OCI-LY3 (cell line): ENCODE measurements around the gene PTPRD.

Experiments used
- H2AFZ ChIP-seq: fragments of 200-600, 300-600 bp; shearing (Covaris generic); 2 replicates; pipeline ENCODE4 v1.6.0; 2014; ENCODE audit warnings: antibody characterized with exemption, low read depth, low read length
- H3K27ac ChIP-seq: fragments of 200-600, 300-600 bp; sonication (generic); 2 replicates; pipeline ENCODE4 v1.5.1; 2014; ENCODE audit warnings: mild to moderate bottlenecking, low read length, moderate library complexity, mixed read lengths
- H3K27me3 ChIP-seq: fragments of 200-600, 300-600 bp; sonication (generic); 2 replicates; pipeline ENCODE4 v1.6.1; 2014; ENCODE audit warnings: low read depth, low read length, mixed read lengths
- H3K36me3 ChIP-seq: fragments of 200-600, 300-600 bp; sonication (generic); replicated peaks from 2 replicates; pipeline ENCODE3; 2014; ENCODE audit warnings: low read depth, low read length, mixed read lengths
- H3K4me1 ChIP-seq: fragments of 300-600, 200-600 bp; sonication (generic); 2 replicates; pipeline ENCODE4 v1.6.1; 2014; ENCODE audit warnings: low read length, mixed read lengths
- H3K4me2 ChIP-seq: fragments of 200-600, 300-600 bp; sonication (generic); 2 replicates; pipeline ENCODE4 v1.6.1; 2014; ENCODE audit warnings: low read length, mixed read lengths
- H3K4me3 ChIP-seq: fragments of 300-600, 200-600 bp; sonication (generic); 2 replicates; pipeline ENCODE4 v1.5.1; 2014; ENCODE audit warnings: antibody characterized with exemption, mild to moderate bottlenecking, low read length, moderate library complexity
- H3K79me2 ChIP-seq: fragments of 300-600, 200-600 bp; shearing (Covaris generic); 2 replicates; pipeline ENCODE4 v1.6.1; 2014; ENCODE audit warnings: mild to moderate bottlenecking, low read length, mixed read lengths
- H3K9ac ChIP-seq: fragments of 300-600, 200-600 bp; shearing (Covaris generic); 2 replicates; pipeline ENCODE4 v1.6.0; 2014; ENCODE audit warnings: mild to moderate bottlenecking, low read length, moderate library complexity
- H3K9me3 ChIP-seq: fragments of 200-600, 300-600 bp; shearing (Covaris generic); 2 replicates; pipeline ENCODE4 v1.6.1; 2014; ENCODE audit warnings: low read length, mixed read lengths; ENCODE audit not compliant: insufficient read depth
- H4K20me1 ChIP-seq: fragments of 200-600, 300-600 bp; sonication (generic); 2 replicates; pipeline ENCODE4 v1.6.1; 2016; ENCODE audit warnings: low read length, mixed read lengths; ENCODE audit not compliant: insufficient read depth
- CTCF ChIP-seq: fragments of 200-600, 300-600 bp; sonication (generic); IDR thresholded peaks from 2 replicates; pipeline ENCODE4 v1.5.1; 2014; ENCODE audit warnings: antibody characterized with exemption, low read length, low read depth
- EZH2phosphoT487 ChIP-seq: fragments of 200-600 bp; shearing (Covaris generic); IDR thresholded peaks from 2 replicates; pipeline ENCODE4 v1.6.1; 2018; ENCODE audit warnings: antibody characterized with exemption, mixed run types, low read depth

PTPRD gene

GRCh38 chr9:9412241-9412640, 1200.6 kb downstream of the PTPRD start:
- H2AFZ ChIP-seq, result no peak overlapping the region
- H3K79me2 ChIP-seq, result no peaks in the 10 kb centered on the region
- H3K9me3 ChIP-seq, result no peaks in the 10 kb centered on the region
- no peaks in the 10 kb centered on the region for H4K20me1 ChIP-seq
- no peak overlapping the region for H3K4me2 ChIP-seq
- H3K4me3 ChIP-seq, result no peak overlapping the region
- no peak overlapping the region for H3K9ac ChIP-seq
- no peaks in the 10 kb centered on the region for H3K4me1 ChIP-seq
- no peak for TF ChIP-seq EZH2phosphoT487
- no peak for TF ChIP-seq CTCF
- no peaks in the 10 kb centered on the region for H3K36me3 ChIP-seq
- H3K27ac ChIP-seq, result no peak overlapping the region
- H3K27me3 ChIP-seq, result no peaks in the 10 kb centered on the region

- Histone ChIP-seq H3K79me2 (no peaks in the 10 kb centered on the region), H3K4me2 (no peak overlapping the region), H3K9ac (no peak overlapping the region), H3K4me1 (no peaks in the 10 kb centered on the region), H3K36me3 (no peaks in the 10 kb centered on the region), H4K20me1 (no peaks in the 10 kb centered on the region), H3K27ac (no peak overlapping the region), H2AFZ (no peak overlapping the region), H3K4me3 (no peak overlapping the region), H3K27me3 (no peaks in the 10 kb centered on the region), H3K9me3 (no peaks in the 10 kb centered on the region)
- TF ChIP-seq CTCF (no peak), EZH2phosphoT487 (no peak)
These were observed 1202.1 kb downstream of the PTPRD start for GRCh38 chr9:9410736-9411135.

GRCh38 chr9:9399982-9400381, 1212.8 kb downstream of the PTPRD start:
- TF ChIP-seq EZH2phosphoT487 (no peak), CTCF (no peak)
- no peak overlapping the region for H3K4me2 ChIP-seq

GRCh38 chr9:9396518-9396917, 1216.3 kb downstream of the PTPRD start:
- no peaks in the 10 kb centered on the region for H3K36me3 ChIP-seq
- no peak overlapping the region for H2AFZ ChIP-seq
- H3K27me3 ChIP-seq, result no peaks in the 10 kb centered on the region
- H3K4me2 ChIP-seq, result no peak overlapping the region
- no peak for TF ChIP-seq EZH2phosphoT487
- TF ChIP-seq CTCF, result no peak
- no peak overlapping the region for H3K4me3 ChIP-seq
- no peak overlapping the region for H3K27ac ChIP-seq
- H3K9ac ChIP-seq, result no peak overlapping the region
- H3K9me3 ChIP-seq, result no peaks in the 10 kb centered on the region
- H3K4me1 ChIP-seq, result no peaks in the 10 kb centered on the region
- H3K79me2 ChIP-seq, result no peaks in the 10 kb centered on the region
- no peaks in the 10 kb centered on the region for H4K20me1 ChIP-seq

More at GRCh38 chr9:9399982-9400381, 1212.8 kb downstream of the PTPRD start:
- no peak overlapping the region for H3K27ac ChIP-seq
- H3K9ac ChIP-seq, result no peak overlapping the region
- no peaks in the 10 kb centered on the region for H3K36me3 ChIP-seq
- H3K27me3 ChIP-seq, result no peaks in the 10 kb centered on the region
- H3K79me2 ChIP-seq, result no peaks in the 10 kb centered on the region
- H4K20me1 ChIP-seq, result no peaks in the 10 kb centered on the region
- H3K9me3 ChIP-seq, result no peaks in the 10 kb centered on the region
- no peak overlapping the region for H2AFZ ChIP-seq
- H3K4me3 ChIP-seq, result no peak overlapping the region
- H3K4me1 ChIP-seq, result no peaks in the 10 kb centered on the region
